ENCODE measurements around the gene SMCHD1. TPM values are rescaled to one million over a fixed set of nuclear protein-coding genes. Genes with fewer than 3 reads are reported as not detected.

Gene SMCHD1
- 27.4 and 37.8 TPM in 2 replicates for total RNA-seq (2014; rRNA removed; shearing (Covaris generic))

GRCh38 chr18:2655178-2655953 lies at the start of gene SMCHD1:
Gene SMCHD1 (plus strand): TSS chr18:2655726. CDS start chr18:2656076, 350 bp downstream.
- peak; percentile 79 for DNase-seq (ENCODE audit: low read depth)

GRCh38 chr18:2606335-2606734 lies 49.2 kb upstream of the SMCHD1 start:
- no peak for DNase-seq (ENCODE audit: low read depth)

GRCh38 chr18:2609604-2610003 lies 45.9 kb upstream of the SMCHD1 start:
- DNase-seq (ENCODE audit: low read depth) = no peak

GRCh38 chr18:2610549-2610948 lies 45.0 kb upstream of the SMCHD1 start:
- DNase-seq (ENCODE audit: low read depth) = no peak

- DNase-seq (ENCODE audit: low read depth) = no peak
Measured at GRCh38 chr18:2612996-2613395, 42.5 kb upstream of the SMCHD1 start.

- DNase-seq (ENCODE audit: low read depth) = no peak
Measured at GRCh38 chr18:2617401-2617998, 38.0 kb upstream of the SMCHD1 start.

- no peak for DNase-seq (ENCODE audit: low read depth)
Measured at GRCh38 chr18:2618009-2618408, 37.5 kb upstream of the SMCHD1 start.

GRCh38 chr18:2625217-2625616 lies 30.3 kb upstream of the SMCHD1 start:
- DNase-seq (ENCODE audit: low read depth) = no peak

- peak; percentile 19 for DNase-seq (ENCODE audit: low read depth)
Measured at GRCh38 chr18:2627821-2628276, 27.7 kb upstream of the SMCHD1 start.

- DNase-seq (ENCODE audit: low read depth) = no peak
Measured at GRCh38 chr18:2629003-2629402, 26.5 kb upstream of the SMCHD1 start.

GRCh38 chr18:2635586-2635985 lies 19.9 kb upstream of the SMCHD1 start:
- DNase-seq (ENCODE audit: low read depth) = no peak

- no peak for DNase-seq (ENCODE audit: low read depth)
Measured at GRCh38 chr18:2636126-2636631, 19.3 kb upstream of the SMCHD1 start.

GRCh38 chr18:2641638-2642037 lies 13.9 kb upstream of the SMCHD1 start:
- DNase-seq (ENCODE audit: low read depth) = no peak

- DNase-seq (ENCODE audit: low read depth) = no peak
Measured at GRCh38 chr18:2642771-2643170, 12.8 kb upstream of the SMCHD1 start.

GRCh38 chr18:2644535-2644934 lies 11.0 kb upstream of the SMCHD1 start:
- DNase-seq (ENCODE audit: low read depth) = no peak

- DNase-seq (ENCODE audit: low read depth) = no peak
Measured at GRCh38 chr18:2651981-2652380, 3.5 kb upstream of the SMCHD1 start.

GRCh38 chr18:2653467-2653866 lies 2.1 kb upstream of the SMCHD1 start:
- DNase-seq (ENCODE audit: low read depth) = no peak

GRCh38 chr18:2654169-2654927 lies 1.2 kb upstream of the SMCHD1 start:
- DNase-seq (ENCODE audit: low read depth) = no peak

GRCh38 chr18:2654928-2655177 lies 673 bp upstream of the SMCHD1 start:
- no peak for DNase-seq (ENCODE audit: low read depth)

GRCh38 chr18:2655954-2656236 lies 369 bp downstream of the SMCHD1 start:
- DNase-seq (ENCODE audit: low read depth) = no peak

GRCh38 chr18:2656237-2656980 lies 883 bp downstream of the SMCHD1 start:
- DNase-seq (ENCODE audit: low read depth) = no peak

- DNase-seq (ENCODE audit: low read depth) = no peak
Measured at GRCh38 chr18:2656981-2657512, 1.5 kb downstream of the SMCHD1 start.

Measured in Daoy (cell line).